AG10803 (cell line): ENCODE measurements around the gene TNS3.
A peak's percentile ranks its signal among the peaks of the same experiment; 100 is the strongest.

ENCODE experiments used
- DNase-seq: peaks from one replicate; pipeline ENCODE4 v3.0.0; 2010; ENCODE audit warnings: low read depth
- H3K4me3 ChIP-seq: 2 replicates; pipeline ENCODE4 v1.5.1; 2011; ENCODE audit warnings: mild to moderate bottlenecking, low read length, control low read depth
- CTCF ChIP-seq: conservative IDR thresholded peaks from 2 replicates; pipeline ENCODE4 v1.5.1; 2011; ENCODE audit warnings: mild to moderate bottlenecking, low read length, control low read depth, inconsistent platforms

TNS3 gene

GRCh38 chr7:47557317-47557693, 24.6 kb downstream of the TNS3 start:
- TF ChIP-seq CTCF = no peak
- DNase-seq = no peak
- H3K4me3 ChIP-seq = no peak overlapping the region

- no peak for DNase-seq
- no peak for TF ChIP-seq CTCF
- no peak overlapping the region for H3K4me3 ChIP-seq
These were observed 25.3 kb downstream of the TNS3 start for GRCh38 chr7:47556511-47557180.

- TF ChIP-seq CTCF = no peak
- no peak overlapping the region for H3K4me3 ChIP-seq
- no peak for DNase-seq
These were observed 28.6 kb downstream of the TNS3 start for GRCh38 chr7:47553309-47553708.

GRCh38 chr7:47552621-47553020, 29.3 kb downstream of the TNS3 start:
- no peak for TF ChIP-seq CTCF
- no peak overlapping the region for H3K4me3 ChIP-seq
- DNase-seq = peak; percentile 79

GRCh38 chr7:47551668-47552440, 30.1 kb downstream of the TNS3 start:
- DNase-seq = no peak
- no peak overlapping the region for H3K4me3 ChIP-seq
- no peak for TF ChIP-seq CTCF

GRCh38 chr7:47550788-47551470, 31.0 kb downstream of the TNS3 start:
- no peak overlapping the region for H3K4me3 ChIP-seq
- DNase-seq = no peak
- no peak for TF ChIP-seq CTCF
